Measurements from ENCODE around the gene TBK1. TPM values are rescaled to one million over a fixed set of nuclear protein-coding genes. Genes with fewer than 3 reads are reported as not detected.

TBK1 gene
- total and polyA plus RNA-seq, 10 of the 15 experiments (the other 5 are each of a cell fraction or from before 2014, with no cell fraction given): 13.4 to 49.3 (median 37.7) TPM

DNA sequence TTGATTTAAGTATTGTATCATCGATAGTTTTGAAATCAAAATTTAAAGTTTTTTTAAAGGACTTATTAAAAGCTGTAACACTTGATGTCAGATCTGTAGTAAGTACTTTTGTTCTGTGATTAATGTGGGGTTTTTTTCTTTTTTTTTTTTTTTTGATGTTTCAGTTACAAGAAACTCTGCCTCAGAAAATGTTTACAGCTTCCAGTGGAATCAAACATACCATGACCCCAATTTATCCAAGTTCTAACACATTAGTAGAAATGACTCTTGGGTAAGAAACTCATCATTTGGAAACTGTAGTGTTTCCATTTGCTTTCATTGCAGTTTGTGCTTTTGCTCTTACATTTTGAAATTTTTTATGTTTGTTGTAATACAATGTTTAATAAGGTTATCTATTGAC is 45.6 kb downstream of the TBK1 start:
- no peak overlapping the region for H3K4me2 ChIP-seq (ENCODE audit: control insufficient read depth, insufficient read depth)
- H3K36me3 ChIP-seq (ENCODE audit: control insufficient read depth in 2 of 2, insufficient read depth in 2 of 2, low read length in 1 of 2): peaks cover 0 to 32% of the 10 kb centered on the region in 2 experiments
- POLR2A ChIA-PET: interaction anchor here (0.6 kb wide), 1 partner anchor 20 kb away, joined by 5 read pairs; no protein-coding TSS in a partner anchor
- BruUV-seq (replicated peaks): no TSS peak
- in situ Hi-C loops (cut with MboI) (no loop called here), intact Hi-C loops (cut with micrococcal nuclease; ENCODE audit: unreplicated experiment) (no loop called here)
- H3K4me1 ChIP-seq (ENCODE audit: control insufficient read depth, insufficient read depth, low read length): no peaks in the 10 kb centered on the region
- no peaks in the 10 kb centered on the region for H3K79me2 ChIP-seq (ENCODE audit: control insufficient read depth, insufficient read depth, low read length)
- no peaks in the 10 kb centered on the region for H3K9me3 ChIP-seq (replicated peaks; ENCODE audit: control insufficient read depth, insufficient read depth, low read length)
- CTCF ChIA-PET: no interaction called here
- no peak overlapping the region for H3K9ac ChIP-seq (ENCODE audit: control insufficient read depth, insufficient read depth, low read length)
- no peak overlapping the region for H3K4me3 ChIP-seq
- FAIRE-seq (no peak), DNase-seq (ENCODE audit: low read depth, low spot score) (no peak), ATAC-seq (no peak)
- RAD21 ChIA-PET (ENCODE audit: unreplicated experiment): no interaction called here
- H3K27me3 ChIP-seq (replicated peaks in 1 of 2; ENCODE audit: control insufficient read depth in 2 of 2, insufficient read depth in 2 of 2, low read length in 1 of 2): no peaks in the 10 kb centered on the region
- SMC1A ChIA-PET (ENCODE audit: uncharacterized antibody, unreplicated experiment): no interaction called here
- H2AFZ ChIP-seq (ENCODE audit: control insufficient read depth, low read depth, low read length): no peak overlapping the region
- H4K20me1 ChIP-seq (ENCODE audit: control insufficient read depth, insufficient read depth): no peaks in the 10 kb centered on the region
- H3K27ac ChIP-seq (ENCODE audit: control insufficient read depth, insufficient read depth): no peak overlapping the region
- 25% methylated on average over 1 of the region's 1 CpG for WGBS (ENCODE audit: insufficient coverage, insufficient replicate concordance, low lambda C conversion rate, missing lambda C conversion rate)
- TF ChIP-seq, protein P1, sequence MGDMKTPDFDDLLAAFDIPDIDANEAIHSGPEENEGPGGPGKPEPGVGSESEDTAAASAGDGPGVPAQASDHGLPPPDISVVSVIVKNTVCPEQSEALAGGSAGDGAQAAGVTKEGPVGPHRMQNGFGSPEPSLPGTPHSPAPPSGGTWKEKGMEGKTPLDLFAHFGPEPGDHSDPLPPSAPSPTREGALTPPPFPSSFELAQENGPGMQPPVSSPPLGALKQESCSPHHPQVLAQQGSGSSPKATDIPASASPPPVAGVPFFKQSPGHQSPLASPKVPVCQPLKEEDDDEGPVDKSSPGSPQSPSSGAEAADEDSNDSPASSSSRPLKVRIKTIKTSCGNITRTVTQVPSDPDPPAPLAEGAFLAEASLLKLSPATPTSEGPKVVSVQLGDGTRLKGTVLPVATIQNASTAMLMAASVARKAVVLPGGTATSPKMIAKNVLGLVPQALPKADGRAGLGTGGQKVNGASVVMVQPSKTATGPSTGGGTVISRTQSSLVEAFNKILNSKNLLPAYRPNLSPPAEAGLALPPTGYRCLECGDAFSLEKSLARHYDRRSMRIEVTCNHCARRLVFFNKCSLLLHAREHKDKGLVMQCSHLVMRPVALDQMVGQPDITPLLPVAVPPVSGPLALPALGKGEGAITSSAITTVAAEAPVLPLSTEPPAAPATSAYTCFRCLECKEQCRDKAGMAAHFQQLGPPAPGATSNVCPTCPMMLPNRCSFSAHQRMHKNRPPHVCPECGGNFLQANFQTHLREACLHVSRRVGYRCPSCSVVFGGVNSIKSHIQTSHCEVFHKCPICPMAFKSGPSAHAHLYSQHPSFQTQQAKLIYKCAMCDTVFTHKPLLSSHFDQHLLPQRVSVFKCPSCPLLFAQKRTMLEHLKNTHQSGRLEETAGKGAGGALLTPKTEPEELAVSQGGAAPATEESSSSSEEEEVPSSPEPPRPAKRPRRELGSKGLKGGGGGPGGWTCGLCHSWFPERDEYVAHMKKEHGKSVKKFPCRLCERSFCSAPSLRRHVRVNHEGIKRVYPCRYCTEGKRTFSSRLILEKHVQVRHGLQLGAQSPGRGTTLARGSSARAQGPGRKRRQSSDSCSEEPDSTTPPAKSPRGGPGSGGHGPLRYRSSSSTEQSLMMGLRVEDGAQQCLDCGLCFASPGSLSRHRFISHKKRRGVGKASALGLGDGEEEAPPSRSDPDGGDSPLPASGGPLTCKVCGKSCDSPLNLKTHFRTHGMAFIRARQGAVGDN (IDR thresholded peaks at IDR 0.05): no peak
- TF ChIP-seq MEF2B (IDR thresholded peaks at IDR 0.05; ENCODE audit: partially characterized antibody, poor library complexity, severe bottlenecking) (no peak), HDAC2 (IDR thresholded peaks at IDR 0.05) (no peak), SRF (IDR thresholded peaks at IDR 0.05; ENCODE audit: low read depth in 2 of 2, low read length in 2 of 2) (no peak), TCF7 (IDR thresholded peaks at IDR 0.05; ENCODE audit: borderline replicate concordance) (no peak), BHLHE40 (IDR thresholded peaks at IDR 0.05; ENCODE audit: borderline replicate concordance in 1 of 2, low read depth in 2 of 2, low read length in 1 of 2) (no peak), NR2C1 (IDR thresholded peaks at IDR 0.05) (no peak), KAT2A (conservative IDR thresholded peaks at IDR 0.05; ENCODE audit: control insufficient read depth, low read depth, low read length) (no peak), KLF5 (IDR thresholded peaks at IDR 0.05; ENCODE audit: partially characterized antibody) (no peak), BMI1 (IDR thresholded peaks at IDR 0.05; ENCODE audit: borderline replicate concordance) (no peak), MYC (IDR thresholded peaks at IDR 0.05; ENCODE audit: insufficient read depth, insufficient read length, insufficient replicate concordance, low read length, severe bottlenecking) (no peak), NBN (IDR thresholded peaks at IDR 0.05) (no peak), RB1 (IDR thresholded peaks at IDR 0.05; ENCODE audit: borderline replicate concordance) (no peak), RAD21 (IDR thresholded peaks at IDR 0.05; ENCODE audit: insufficient read depth, low read depth, low read length) (no peak), TARDBP (IDR thresholded peaks at IDR 0.05; ENCODE audit: borderline replicate concordance) (no peak)
- TF ChIP-seq, protein P2, sequence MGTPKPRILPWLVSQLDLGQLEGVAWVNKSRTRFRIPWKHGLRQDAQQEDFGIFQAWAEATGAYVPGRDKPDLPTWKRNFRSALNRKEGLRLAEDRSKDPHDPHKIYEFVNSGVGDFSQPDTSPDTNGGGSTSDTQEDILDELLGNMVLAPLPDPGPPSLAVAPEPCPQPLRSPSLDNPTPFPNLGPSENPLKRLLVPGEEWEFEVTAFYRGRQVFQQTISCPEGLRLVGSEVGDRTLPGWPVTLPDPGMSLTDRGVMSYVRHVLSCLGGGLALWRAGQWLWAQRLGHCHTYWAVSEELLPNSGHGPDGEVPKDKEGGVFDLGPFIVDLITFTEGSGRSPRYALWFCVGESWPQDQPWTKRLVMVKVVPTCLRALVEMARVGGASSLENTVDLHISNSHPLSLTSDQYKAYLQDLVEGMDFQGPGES (IDR thresholded peaks at IDR 0.05): no peak
- TF ChIP-seq, protein P3, sequence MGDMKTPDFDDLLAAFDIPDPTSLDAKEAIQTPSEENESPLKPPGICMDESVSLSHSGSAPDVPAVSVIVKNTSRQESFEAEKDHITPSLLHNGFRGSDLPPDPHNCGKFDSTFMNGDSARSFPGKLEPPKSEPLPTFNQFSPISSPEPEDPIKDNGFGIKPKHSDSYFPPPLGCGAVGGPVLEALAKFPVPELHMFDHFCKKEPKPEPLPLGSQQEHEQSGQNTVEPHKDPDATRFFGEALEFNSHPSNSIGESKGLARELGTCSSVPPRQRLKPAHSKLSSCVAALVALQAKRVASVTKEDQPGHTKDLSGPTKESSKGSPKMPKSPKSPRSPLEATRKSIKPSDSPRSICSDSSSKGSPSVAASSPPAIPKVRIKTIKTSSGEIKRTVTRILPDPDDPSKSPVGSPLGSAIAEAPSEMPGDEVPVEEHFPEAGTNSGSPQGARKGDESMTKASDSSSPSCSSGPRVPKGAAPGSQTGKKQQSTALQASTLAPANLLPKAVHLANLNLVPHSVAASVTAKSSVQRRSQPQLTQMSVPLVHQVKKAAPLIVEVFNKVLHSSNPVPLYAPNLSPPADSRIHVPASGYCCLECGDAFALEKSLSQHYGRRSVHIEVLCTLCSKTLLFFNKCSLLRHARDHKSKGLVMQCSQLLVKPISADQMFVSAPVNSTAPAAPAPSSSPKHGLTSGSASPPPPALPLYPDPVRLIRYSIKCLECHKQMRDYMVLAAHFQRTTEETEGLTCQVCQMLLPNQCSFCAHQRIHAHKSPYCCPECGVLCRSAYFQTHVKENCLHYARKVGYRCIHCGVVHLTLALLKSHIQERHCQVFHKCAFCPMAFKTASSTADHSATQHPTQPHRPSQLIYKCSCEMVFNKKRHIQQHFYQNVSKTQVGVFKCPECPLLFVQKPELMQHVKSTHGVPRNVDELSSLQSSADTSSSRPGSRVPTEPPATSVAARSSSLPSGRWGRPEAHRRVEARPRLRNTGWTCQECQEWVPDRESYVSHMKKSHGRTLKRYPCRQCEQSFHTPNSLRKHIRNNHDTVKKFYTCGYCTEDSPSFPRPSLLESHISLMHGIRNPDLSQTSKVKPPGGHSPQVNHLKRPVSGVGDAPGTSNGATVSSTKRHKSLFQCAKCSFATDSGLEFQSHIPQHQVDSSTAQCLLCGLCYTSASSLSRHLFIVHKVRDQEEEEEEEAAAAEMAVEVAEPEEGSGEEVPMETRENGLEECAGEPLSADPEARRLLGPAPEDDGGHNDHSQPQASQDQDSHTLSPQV (IDR thresholded peaks at IDR 0.05): no peak

All from GM12878 (cell line).